ENCODE measurements around the gene GOLPH3. TPM values are rescaled to one million over a fixed set of nuclear protein-coding genes. Genes with fewer than 3 reads are reported as not detected.

Gene GOLPH3
- total and polyA plus RNA-seq, 3 experiments from 2014 or later: 105 to 110 (median 109) TPM

Other genes starting within 250 kb of the GOLPH3 start
- gene MTMR12, start 138.6 kb upstream of the GOLPH3 start, total RNA-seq: 10 to 100 TPM; 25.4 to 27.4 TPM
- gene MTMR12, start 138.6 kb upstream of the GOLPH3 start, polyA plus RNA-seq: 20.4 TPM